Measurements from ENCODE around the gene ACTR5. TPM values are rescaled to one million over a fixed set of nuclear protein-coding genes. Genes with fewer than 3 reads are reported as not detected.
A peak's percentile ranks its signal among the peaks of the same experiment; 100 is the strongest.
"Not testable (repeated sequence)": the region's sequence is repeated elsewhere in the genome, so short reads cannot be mapped to it uniquely, and the experiment has no call there.

The ACTR5 gene
- total RNA-seq, 2 experiments from 2014 or later = 11.0 TPM

DNA sequence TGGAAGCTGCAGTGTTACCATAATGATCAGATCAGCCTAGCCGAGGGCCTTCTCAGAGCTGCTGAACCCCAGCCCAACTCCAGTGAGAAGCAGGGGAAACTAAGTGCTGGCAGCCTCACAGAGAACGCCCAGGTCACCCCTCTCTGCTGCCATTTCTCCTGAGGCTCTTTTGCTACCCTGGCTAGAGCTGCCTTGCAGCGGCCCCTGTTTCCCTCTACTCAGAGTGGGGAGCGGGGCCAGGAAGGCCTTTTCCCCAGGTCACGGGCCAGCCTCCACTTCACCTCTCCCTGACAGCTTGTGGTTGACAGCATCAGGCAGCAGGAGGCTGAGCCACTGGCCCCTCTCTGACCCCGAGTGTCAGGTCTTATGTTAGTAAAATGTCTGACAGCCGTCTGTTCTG lies 22.7 kb downstream of the ACTR5 start:
- H3K27me3 Mint-ChIP-seq = no peaks in the 10 kb centered on the region
- CTCF ChIA-PET = interaction anchor here (1.0 kb wide), 1 partner anchor 42 kb away, joined by 3 read pairs; no protein-coding TSS in a partner anchor
- no peaks in the 10 kb centered on the region for H3K4me1 Mint-ChIP-seq (ENCODE audit: low read depth)
- peaks cover 9% of the 10 kb centered on the region for H3K9me3 Mint-ChIP-seq
- no peak for DNase-seq
- intact Hi-C loops (cut with micrococcal nuclease) = no loop called here
- H3K4me3 Mint-ChIP-seq = no peak overlapping the region
- POLR2A ChIA-PET = no interaction called here
- peaks cover 57% of the 10 kb centered on the region for H3K36me3 Mint-ChIP-seq
- no peak overlapping the region for H3K27ac Mint-ChIP-seq

DNA sequence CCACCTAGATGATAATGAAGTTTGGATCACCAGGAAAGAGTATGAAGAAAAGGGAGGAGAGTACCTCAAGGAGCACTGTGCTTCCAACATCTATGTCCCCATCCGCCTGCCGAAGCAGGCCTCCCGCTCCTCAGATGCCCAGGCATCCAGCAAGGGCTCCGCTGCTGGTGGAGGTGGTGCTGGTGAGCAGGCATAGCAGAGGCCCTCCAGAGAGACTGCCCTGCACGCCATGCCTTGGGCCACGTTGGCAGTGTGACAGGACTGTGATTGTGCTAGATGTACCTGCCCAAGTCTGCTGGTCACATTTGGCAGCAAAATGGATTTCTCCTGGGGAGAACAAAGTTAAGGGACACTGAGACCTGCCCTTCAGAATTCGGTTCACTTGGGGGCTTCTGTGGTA lies 23.4 kb downstream of the ACTR5 start:
- Mint-ChIP-seq H3K4me3 (no peak overlapping the region), H3K36me3 (peaks cover 56% of the 10 kb centered on the region), H3K9me3 (peaks cover 9% of the 10 kb centered on the region), H3K27ac (no peak overlapping the region), H3K4me1 (ENCODE audit: low read depth) (no peaks in the 10 kb centered on the region), H3K27me3 (no peaks in the 10 kb centered on the region)
- DNase-seq = no peak
- ChIA-PET POLR2A (no interaction called here), CTCF (no interaction called here)
- intact Hi-C loops (cut with micrococcal nuclease) = no loop called here

DNA sequence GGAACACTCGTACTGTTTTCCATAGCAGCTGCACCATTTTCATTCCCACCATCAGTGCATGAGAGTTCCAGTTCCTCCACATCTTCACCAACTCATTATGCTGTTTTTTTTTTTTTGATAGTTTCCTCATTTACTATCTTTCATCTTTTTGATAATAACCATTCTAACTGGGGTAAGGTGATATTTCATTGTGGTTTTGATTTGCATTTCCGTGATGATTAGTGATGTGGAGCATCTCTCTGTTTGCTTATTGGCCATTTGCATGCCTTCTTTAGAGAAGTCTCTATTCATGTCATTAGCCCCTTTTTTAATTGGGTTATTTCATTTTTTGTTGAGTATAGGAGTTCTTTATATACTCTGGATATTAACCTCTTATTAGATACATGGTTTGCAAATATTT lies 25.9 kb downstream of the ACTR5 start:
- intact Hi-C loops (cut with micrococcal nuclease) = no loop called here
- peaks cover 43% of the 10 kb centered on the region for H3K36me3 Mint-ChIP-seq
- ChIA-PET CTCF (no interaction called here), POLR2A (no interaction called here)
- H3K27ac Mint-ChIP-seq = no peak overlapping the region
- no peaks in the 10 kb centered on the region for H3K27me3 Mint-ChIP-seq
- peaks cover 9% of the 10 kb centered on the region for H3K9me3 Mint-ChIP-seq
- H3K4me3 Mint-ChIP-seq = no peak overlapping the region
- peaks cover under 1% of the 10 kb centered on the region for H3K4me1 Mint-ChIP-seq (ENCODE audit: low read depth)
- DNase-seq = no peak

DNA sequence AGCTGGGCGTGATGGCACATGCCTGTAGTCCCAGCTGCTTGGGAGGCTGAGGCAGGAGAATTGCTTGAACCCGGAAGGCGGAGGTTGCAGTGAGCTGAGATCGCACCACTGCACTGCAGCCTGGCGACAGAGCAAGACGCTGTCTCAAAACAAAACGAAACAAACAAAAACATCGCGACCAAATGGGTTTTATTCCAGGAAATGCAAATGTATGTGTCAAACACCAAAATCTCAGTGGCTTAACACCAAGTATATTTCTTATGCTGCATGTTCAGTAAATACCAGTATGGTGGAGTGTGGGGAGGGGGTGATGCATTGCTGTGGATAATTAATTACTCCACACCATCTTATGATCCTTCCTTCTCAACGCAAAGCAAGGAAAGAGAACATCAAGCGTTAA lies 28.1 kb downstream of the ACTR5 start:
- Mint-ChIP-seq H3K4me1 (ENCODE audit: low read depth) (peaks cover 11% of the 10 kb centered on the region), H3K4me3 (no peak overlapping the region), H3K27ac (peak overlapping the region; percentile 28), H3K36me3 (peaks cover 37% of the 10 kb centered on the region), H3K9me3 (peaks cover 9% of the 10 kb centered on the region), H3K27me3 (no peaks in the 10 kb centered on the region)
- ChIA-PET POLR2A (no interaction called here), CTCF (interaction anchor here (0.7 kb wide), 1 partner anchor 117 kb away, joined by 4 read pairs; no protein-coding TSS in a partner anchor)
- intact Hi-C loops (cut with micrococcal nuclease) = no loop called here
- DNase-seq = no peak

DNA sequence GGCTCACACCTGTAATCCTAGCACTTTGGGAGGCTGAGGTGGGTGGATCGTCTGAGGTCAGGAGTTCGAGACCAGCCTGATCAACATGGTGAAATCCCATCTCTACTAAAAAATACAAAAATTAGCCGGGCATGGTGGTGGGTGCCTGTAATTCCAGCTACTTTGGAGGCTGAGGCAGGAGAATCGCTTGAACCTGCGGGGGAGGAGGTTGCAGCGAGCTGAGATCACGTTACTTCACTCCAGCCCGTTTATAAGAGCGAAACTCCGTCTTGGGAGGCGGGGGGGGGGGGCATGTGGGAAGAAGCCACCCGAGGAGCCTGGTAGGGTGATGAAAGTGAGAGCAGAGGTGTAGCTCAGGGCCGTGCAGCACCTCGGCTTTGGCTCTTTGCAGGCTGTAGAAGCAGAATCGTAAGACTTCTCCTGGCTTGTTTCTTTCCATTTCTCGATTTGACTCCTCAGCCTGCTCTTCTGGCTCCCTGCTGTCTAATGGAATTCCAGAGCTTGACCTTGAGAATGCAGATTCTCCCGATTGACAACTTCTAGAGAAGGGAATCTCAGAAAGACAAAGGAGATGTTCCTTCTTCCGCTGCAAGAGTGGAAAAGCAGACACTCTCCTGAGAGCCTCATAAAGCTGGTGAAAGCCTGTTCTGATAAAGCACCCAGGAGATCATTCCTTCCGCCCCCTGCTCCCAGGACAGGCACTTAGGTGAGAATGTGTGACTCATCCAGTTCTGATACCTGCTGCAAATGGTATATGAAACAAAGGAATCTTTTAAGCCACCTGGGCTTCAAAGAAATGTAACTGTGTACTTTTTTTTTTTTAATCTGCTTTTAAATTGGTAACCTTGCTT lies 31.2 kb downstream of the ACTR5 start:
- peaks cover 8% of the 10 kb centered on the region for H3K36me3 Mint-ChIP-seq
- H3K4me3 Mint-ChIP-seq = peak overlapping the region; percentile 27
- no peaks in the 10 kb centered on the region for H3K27me3 Mint-ChIP-seq
- H3K9me3 Mint-ChIP-seq = no peaks in the 10 kb centered on the region
- H3K27ac Mint-ChIP-seq = peak overlapping the region; percentile 19
- peaks cover 11% of the 10 kb centered on the region for H3K4me1 Mint-ChIP-seq (ENCODE audit: low read depth)
- CTCF ChIA-PET = interaction anchor here (0.6 to 1.2 kb wide), 2 partner anchors 114 to 534 kb away, joined by 3 to 4 read pairs; no protein-coding TSS in a partner anchor
- intact Hi-C loops (cut with micrococcal nuclease) = no loop called here
- POLR2A ChIA-PET = interaction anchor here (1.3 kb wide), 1 partner anchor 11 kb away, joined by 3 read pairs; no protein-coding TSS in a partner anchor
- peak; percentile 31 for DNase-seq

DNA sequence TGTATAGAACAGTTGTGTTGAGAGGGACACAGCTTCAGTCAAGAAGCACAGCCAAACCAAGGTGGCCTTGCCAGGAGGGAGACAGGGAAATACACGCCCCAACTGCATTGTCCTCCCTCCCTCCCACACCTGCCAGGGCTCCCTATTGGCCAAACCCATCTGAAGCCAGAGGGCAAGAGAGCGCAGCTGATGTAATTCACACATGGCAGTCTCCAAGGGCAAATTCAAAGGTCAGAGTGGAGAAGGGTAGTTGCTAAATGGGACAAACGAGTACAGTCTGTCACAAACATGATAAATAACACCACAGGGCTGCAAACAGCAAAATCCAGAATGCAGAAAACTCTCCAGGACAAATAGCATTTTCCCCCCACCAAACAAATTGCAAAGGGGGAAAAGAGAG lies 34.0 kb downstream of the ACTR5 start:
- peaks cover 11% of the 10 kb centered on the region for H3K4me1 Mint-ChIP-seq (ENCODE audit: low read depth)
- no peak overlapping the region for H3K27ac Mint-ChIP-seq
- H3K4me3 Mint-ChIP-seq = no peak overlapping the region
- ChIA-PET CTCF (no interaction called here), POLR2A (no interaction called here)
- no peak for DNase-seq
- H3K36me3 Mint-ChIP-seq = no peaks in the 10 kb centered on the region
- H3K9me3 Mint-ChIP-seq = no peaks in the 10 kb centered on the region
- intact Hi-C loops (cut with micrococcal nuclease) = no loop called here
- no peaks in the 10 kb centered on the region for H3K27me3 Mint-ChIP-seq

DNA sequence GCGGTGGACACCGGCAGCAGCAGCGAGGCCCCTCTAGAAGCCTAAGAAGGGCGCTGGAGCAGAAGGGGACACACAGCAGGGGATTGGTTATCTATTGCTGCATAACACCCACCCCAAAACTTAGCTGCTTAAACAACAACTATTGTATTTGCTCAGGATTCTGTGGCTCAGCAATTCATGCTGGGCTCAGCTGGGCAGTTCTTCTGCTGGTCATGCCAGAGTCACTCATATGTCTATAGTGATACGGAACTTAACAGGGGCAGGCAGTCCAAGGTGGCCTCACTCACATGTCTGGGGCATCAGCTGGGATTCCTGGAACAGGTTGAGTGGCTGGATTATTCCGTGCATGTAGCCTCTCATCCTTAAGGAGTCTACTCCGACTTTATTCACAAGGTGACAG lies 39.6 kb downstream of the ACTR5 start:
- H3K36me3 Mint-ChIP-seq = no peaks in the 10 kb centered on the region
- intact Hi-C loops (cut with micrococcal nuclease) = no loop called here
- H3K27ac Mint-ChIP-seq = no peak overlapping the region
- CTCF ChIA-PET = interaction anchor here (0.7 kb wide), 1 partner anchor 45 kb away, joined by 3 read pairs; no protein-coding TSS in a partner anchor
- H3K4me3 Mint-ChIP-seq = no peak overlapping the region
- no peaks in the 10 kb centered on the region for H3K9me3 Mint-ChIP-seq
- POLR2A ChIA-PET = no interaction called here
- DNase-seq = no peak
- H3K4me1 Mint-ChIP-seq (ENCODE audit: low read depth) = peaks cover 4% of the 10 kb centered on the region
- H3K27me3 Mint-ChIP-seq = no peaks in the 10 kb centered on the region

DNA sequence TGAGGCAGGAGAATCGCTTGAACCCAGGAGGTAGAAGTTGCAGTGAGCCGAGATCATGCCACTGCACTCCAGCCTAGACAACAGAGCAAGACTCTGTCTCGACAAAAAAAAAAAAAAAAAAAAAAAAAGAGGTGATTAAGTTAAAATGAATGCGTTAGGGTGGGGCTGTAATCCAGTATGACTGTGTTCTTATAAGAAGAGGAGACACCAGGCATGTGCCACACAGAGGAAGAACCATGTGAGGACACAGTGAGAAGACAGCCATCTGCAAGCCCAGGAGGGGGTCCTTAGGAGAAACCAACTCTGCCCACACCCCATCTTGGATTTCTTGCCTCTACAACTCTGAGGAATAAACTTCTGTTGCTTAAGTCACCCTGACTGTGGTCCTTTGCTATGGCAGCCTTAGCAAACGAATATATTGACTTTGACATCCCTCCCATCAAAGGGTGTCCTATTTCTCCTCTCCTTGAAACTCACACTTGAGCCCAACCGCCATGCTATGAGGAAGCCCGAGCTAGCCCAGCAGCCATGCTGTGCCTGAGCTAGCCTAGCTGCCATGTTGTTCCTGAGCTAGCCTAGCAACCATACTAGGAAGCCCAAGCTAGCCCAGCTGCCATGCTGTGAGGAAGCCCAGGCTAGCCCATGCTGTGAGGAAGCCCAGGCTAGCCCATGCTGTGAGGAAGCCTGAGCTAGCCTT lies 41.4 kb downstream of the ACTR5 start:
- H3K27ac Mint-ChIP-seq = no peak overlapping the region
- intact Hi-C loops (cut with micrococcal nuclease) = no loop called here
- no peaks in the 10 kb centered on the region for H3K27me3 Mint-ChIP-seq
- H3K36me3 Mint-ChIP-seq = no peaks in the 10 kb centered on the region
- H3K4me3 Mint-ChIP-seq = no peak overlapping the region
- H3K4me1 Mint-ChIP-seq (ENCODE audit: low read depth) = peaks cover 4% of the 10 kb centered on the region
- ChIA-PET POLR2A (interaction anchor here (1.2 kb wide), 1 partner anchor 11 kb away, joined by 3 read pairs; no protein-coding TSS in a partner anchor), CTCF (interaction anchor here (1.1 to 1.4 kb wide), 2 partner anchors 28 to 105 kb away, joined by 3 to 6 read pairs; no protein-coding TSS in a partner anchor)
- no peak for DNase-seq
- H3K9me3 Mint-ChIP-seq = no peaks in the 10 kb centered on the region

DNA sequence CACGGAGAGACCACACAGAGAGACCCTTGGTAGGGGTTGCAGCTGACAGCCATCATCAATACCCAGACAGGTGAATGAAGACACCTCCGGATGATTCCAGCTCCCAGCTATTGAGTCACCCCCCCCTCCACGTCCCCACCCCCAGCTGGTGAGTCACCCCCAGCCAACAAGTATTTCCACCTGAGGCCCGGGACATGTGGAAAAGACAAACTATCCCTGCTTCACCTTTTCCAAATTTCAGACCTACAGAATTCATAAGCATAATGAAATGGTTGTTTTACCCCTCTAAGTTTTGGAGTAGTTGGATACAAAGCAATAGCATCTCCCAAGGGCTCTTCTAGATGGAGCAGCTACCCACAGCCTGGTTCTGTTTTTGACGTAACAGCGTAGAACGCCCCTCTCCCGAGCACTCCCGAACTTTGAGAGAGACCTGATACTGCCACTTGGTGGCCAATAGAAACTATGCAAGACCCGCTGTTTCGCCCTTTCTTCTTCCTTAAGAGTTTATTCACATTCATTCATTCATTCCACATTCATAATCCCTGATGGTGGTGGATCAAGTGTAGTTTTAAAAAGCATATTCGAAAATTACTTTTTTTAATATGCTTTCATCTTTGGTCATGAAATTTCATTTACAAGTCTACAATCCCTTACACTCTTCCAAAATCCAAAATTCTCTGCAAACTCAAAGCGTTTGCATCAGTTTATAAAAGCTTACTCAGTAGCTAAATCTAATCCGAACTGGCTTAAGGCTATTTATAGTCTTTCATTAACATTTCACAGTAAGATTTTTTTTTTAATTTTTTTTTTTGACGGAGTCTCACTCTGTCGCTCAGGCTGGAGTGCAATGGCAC lies 42.2 kb downstream of the ACTR5 start:
- Mint-ChIP-seq H3K4me1 (ENCODE audit: low read depth) (peaks cover 4% of the 10 kb centered on the region), H3K27ac (no peak overlapping the region), H3K36me3 (no peaks in the 10 kb centered on the region), H3K27me3 (no peaks in the 10 kb centered on the region), H3K9me3 (no peaks in the 10 kb centered on the region), H3K4me3 (no peak overlapping the region)
- ChIA-PET CTCF (interaction anchor here (1.1 to 1.4 kb wide), 2 partner anchors 29 to 104 kb away, joined by 3 to 6 read pairs; no protein-coding TSS in a partner anchor), POLR2A (interaction anchor here (1.2 kb wide), 1 partner anchor 11 kb away, joined by 3 read pairs; no protein-coding TSS in a partner anchor)
- DNase-seq = no peak
- intact Hi-C loops (cut with micrococcal nuclease) = no loop called here

DNA sequence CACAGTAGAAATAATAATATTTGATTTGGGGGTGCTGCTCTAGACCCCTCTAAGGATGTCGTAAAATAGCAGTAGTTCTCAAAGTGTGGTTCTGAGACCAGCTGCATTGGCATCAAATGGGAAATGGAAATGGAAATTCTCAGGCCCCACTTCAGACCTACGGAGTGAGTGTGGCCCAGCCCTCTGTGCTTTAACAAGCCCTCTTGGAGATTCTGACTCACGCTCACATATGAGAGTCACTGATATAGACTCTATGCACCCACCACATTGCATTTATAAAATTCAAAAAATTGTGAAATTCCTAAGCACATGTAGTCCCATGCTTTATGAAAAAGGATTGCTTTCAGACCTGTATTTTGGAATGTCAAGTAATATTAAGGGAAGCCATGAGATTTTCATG lies 43.0 kb downstream of the ACTR5 start:
- intact Hi-C loops (cut with micrococcal nuclease) = no loop called here
- H3K36me3 Mint-ChIP-seq = no peaks in the 10 kb centered on the region
- H3K27me3 Mint-ChIP-seq = no peaks in the 10 kb centered on the region
- CTCF ChIA-PET = interaction anchor here (1.4 kb wide), 1 partner anchor 103 kb away, joined by 6 read pairs; no protein-coding TSS in a partner anchor
- POLR2A ChIA-PET = interaction anchor here (1.2 kb wide), 1 partner anchor 12 kb away, joined by 3 read pairs; no protein-coding TSS in a partner anchor
- H3K27ac Mint-ChIP-seq = no peak overlapping the region
- no peaks in the 10 kb centered on the region for H3K9me3 Mint-ChIP-seq
- no peak overlapping the region for H3K4me3 Mint-ChIP-seq
- DNase-seq = no peak
- peaks cover 4% of the 10 kb centered on the region for H3K4me1 Mint-ChIP-seq (ENCODE audit: low read depth)

DNA sequence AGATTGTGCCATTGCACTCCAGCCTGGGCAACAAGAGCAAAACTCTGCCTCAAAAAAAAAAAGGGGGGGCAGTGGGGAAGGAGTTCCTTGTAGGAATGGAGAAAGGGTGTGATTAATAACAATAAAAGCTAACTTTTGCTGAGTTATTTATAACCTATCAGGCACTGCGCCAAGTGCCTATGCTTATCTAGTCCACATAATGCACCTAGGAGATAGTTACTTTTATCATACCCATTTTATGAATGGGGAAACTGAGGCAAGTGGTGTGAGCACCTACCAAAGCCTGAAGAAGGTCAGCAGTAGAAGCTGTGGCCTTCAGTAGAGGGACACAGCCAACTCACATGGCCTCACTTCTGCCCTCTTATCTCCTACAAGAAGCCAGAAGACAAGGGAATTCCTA lies 43.7 kb downstream of the ACTR5 start:
- POLR2A ChIA-PET = no interaction called here
- CTCF ChIA-PET = no interaction called here
- H3K4me3 Mint-ChIP-seq = no peak overlapping the region
- H3K9me3 Mint-ChIP-seq = no peaks in the 10 kb centered on the region
- H3K27me3 Mint-ChIP-seq = no peaks in the 10 kb centered on the region
- H3K27ac Mint-ChIP-seq = no peak overlapping the region
- intact Hi-C loops (cut with micrococcal nuclease) = no loop called here
- DNase-seq = no peak
- no peaks in the 10 kb centered on the region for H3K36me3 Mint-ChIP-seq
- H3K4me1 Mint-ChIP-seq (ENCODE audit: low read depth) = peaks cover 4% of the 10 kb centered on the region

DNA sequence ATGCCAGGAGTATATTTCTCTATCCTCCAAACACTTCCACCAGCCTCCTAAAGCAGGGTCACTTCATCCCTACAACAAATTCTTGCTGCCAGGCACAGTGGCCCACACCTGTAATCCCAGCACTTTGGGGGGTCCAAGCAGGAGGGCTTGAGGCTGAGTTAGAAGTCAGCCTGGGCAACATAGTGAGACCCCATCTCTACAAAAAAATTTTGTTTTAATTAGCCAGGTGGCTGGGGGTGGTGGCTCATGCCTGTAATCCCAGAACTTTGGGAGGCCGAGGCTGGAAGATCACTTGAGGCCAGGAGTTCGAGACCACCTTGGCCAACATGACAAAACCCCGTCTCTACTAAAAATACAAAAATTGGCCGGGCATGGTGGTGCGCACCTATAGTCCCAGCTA lies 45.8 kb downstream of the ACTR5 start:
- H3K36me3 Mint-ChIP-seq; H3K4me3 Mint-ChIP-seq; intact Hi-C loops (cut with micrococcal nuclease); H3K27ac Mint-ChIP-seq; H3K4me1 Mint-ChIP-seq (ENCODE audit: low read depth); POLR2A ChIA-PET; CTCF ChIA-PET; H3K27me3 Mint-ChIP-seq; DNase-seq; H3K9me3 Mint-ChIP-seq: not testable (repeated sequence)

All from activated CD4-positive, alpha-beta memory T cell treated with anti-CD3 and anti-CD28 coated beads for 36 hours (primary cell).